RWPE1 (cell line): ENCODE results near the gene PAPSS2.

ENCODE experiments used
- CTCF ChIA-PET: fragments of 350-600 bp; sonication (Branson Sonifier 250); formaldehyde crosslinking; extraction: SDS; loops from one replicate; lab custom pipeline; 2021; lab: Yijun Ruan, JAX
- POLR2A ChIA-PET: fragments of 400-600 bp; formaldehyde crosslinking; extraction: SDS; loops from one replicate; lab custom pipeline; 2020; ENCODE audit warnings: antibody characterized with exemption; ENCODE audit not compliant: low non-redundant PET; lab: Yijun Ruan, JAX
- DNase-seq: peaks from one replicate; pipeline ENCODE4 v3.0.0; 2012; ENCODE audit warnings: low spot score
- H3K27ac ChIP-seq: fragments of 450-650 bp; 2 replicates; pipeline ENCODE4 v1.5.1; 2017
- TF ChIP-seq, protein P1 (sequence below): fragments of 450-650 bp; conservative IDR thresholded peaks from 2 replicates; pipeline ENCODE4 v1.5.1; 2017; ENCODE audit warnings: low read depth, mild to moderate bottlenecking

The PAPSS2 gene

DNA sequence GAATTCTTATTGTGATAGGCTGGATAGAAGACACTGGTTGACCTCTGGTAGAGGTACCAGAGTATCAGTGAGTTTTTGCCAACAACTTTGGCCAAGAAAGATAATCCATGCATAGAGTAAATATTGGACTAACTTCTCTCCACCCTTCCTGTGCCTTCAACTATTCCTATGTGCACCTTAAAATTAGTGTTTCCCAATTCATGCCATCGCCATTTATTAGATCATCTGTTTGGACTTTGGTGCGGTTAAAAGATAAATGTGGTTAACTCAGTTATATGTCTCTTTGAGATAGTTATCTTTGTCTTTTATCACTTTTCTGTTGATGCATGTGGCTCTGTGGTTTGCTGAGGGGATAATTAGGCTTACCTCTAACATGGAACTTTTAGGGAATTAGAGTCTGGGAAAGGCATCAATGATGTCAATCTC is 4.6 kb downstream of the PAPSS2 start:
- ChIA-PET POLR2A (no interaction called here), CTCF (no interaction called here)
- TF ChIP-seq, protein P1, sequence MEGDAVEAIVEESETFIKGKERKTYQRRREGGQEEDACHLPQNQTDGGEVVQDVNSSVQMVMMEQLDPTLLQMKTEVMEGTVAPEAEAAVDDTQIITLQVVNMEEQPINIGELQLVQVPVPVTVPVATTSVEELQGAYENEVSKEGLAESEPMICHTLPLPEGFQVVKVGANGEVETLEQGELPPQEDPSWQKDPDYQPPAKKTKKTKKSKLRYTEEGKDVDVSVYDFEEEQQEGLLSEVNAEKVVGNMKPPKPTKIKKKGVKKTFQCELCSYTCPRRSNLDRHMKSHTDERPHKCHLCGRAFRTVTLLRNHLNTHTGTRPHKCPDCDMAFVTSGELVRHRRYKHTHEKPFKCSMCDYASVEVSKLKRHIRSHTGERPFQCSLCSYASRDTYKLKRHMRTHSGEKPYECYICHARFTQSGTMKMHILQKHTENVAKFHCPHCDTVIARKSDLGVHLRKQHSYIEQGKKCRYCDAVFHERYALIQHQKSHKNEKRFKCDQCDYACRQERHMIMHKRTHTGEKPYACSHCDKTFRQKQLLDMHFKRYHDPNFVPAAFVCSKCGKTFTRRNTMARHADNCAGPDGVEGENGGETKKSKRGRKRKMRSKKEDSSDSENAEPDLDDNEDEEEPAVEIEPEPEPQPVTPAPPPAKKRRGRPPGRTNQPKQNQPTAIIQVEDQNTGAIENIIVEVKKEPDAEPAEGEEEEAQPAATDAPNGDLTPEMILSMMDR, result no peak
- no peak overlapping the region for H3K27ac ChIP-seq
- DNase-seq, result no peak

DNA sequence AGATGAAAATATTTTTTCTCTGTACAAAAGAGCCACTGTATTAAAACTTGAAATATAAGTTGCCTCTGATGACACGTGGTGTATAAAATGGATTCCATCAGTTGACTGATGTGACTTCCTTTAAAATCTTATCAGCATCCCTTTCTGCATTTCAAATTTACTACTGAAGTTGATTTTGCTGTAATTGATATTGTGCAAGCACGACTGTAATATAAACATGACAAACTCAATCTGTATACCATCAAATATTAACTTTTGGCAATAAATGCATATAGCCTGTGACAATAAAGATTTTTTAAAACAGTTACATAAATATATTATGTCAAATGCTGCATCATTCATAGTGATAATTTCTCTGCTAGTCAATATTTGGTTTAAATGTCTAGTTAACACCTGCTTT is 7.8 kb downstream of the PAPSS2 start:
- no peak for DNase-seq
- TF ChIP-seq, protein P1, result no peak
- no peak overlapping the region for H3K27ac ChIP-seq
- ChIA-PET POLR2A (no interaction called here), CTCF (no interaction called here)

DNA sequence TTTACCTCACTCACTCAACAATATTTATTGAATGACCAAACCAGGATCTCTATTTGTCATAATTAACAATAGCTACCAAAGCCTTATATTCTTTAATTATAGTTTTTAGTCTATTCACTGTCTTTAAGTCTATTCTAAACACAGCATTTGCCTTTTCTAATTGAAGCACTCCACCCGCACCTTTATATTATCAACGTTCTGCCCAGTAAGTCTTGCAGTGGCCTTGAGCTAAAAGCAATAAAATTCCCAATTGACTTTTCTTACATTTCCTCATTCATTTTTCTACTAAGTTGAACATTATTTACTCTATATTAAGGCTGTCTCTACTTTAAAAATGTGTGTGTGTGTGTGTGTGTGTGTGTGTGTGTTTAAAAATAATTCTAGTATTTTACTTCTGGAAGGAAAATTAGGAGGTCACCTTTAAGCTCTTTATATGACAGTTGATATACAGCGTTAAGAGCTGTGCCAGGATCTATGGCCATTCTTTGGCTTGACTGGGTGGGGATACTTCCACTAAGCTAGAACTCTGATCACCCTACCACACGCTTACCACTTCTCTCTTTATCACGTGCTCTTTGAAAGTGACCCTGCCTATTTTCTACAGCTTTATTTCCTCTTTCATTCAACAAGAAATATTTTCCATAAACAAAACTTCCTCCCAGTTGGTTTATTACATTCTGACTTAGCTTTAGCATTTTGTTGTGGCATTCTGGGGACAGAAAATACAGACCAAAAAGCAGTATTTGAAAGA is 8.8 kb downstream of the PAPSS2 start:
- H3K27ac ChIP-seq, result no peak overlapping the region
- ChIA-PET POLR2A (no interaction called here), CTCF (interaction anchor here (0.5 to 0.7 kb wide), 4 partner anchors 8 to 790 kb away, joined by 3 read pairs; no protein-coding TSS in a partner anchor)
- no peak for DNase-seq
- TF ChIP-seq, protein P1, result no peak

DNA sequence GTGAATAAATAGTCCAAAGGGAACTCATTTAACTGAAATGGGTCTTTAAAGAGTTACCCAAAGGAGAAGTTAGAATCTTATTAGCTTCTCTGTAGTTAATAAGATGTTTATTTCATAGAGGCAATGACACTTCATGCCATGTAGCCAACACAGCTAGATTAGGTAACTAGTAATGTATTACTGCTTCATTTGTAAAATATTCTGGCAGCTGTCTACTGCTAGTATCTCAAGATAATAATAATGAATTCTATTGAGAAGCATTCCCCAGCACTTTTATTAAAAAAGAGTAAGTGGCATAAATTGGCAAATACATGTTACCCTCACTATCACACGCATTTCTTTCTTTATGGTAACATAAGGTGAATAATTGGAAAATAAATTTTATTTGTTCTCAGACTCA is 10.1 kb downstream of the PAPSS2 start:
- ChIA-PET CTCF (no interaction called here), POLR2A (no interaction called here)
- H3K27ac ChIP-seq, result no peak overlapping the region
- TF ChIP-seq, protein P1, result no peak
- no peak for DNase-seq

DNA sequence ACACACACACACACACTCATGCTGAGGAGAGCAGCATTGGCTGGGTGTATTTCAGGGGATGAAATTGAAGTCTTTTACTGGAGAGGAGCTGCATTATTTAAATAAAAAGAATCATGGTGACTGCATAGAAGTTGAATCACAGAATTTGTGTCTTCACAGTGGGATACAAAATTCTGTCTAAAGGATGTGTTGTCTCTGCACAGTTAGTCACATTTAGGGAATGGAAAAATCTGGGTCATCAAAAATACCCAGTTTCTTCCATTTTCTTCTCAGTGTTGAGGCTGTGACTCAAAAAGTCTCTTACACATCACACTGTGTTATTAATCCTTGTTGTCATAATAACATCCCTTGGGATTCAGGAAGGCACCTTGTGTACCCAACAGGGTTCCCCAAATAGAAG is 10.9 kb downstream of the PAPSS2 start:
- POLR2A ChIA-PET, result no interaction called here
- no peak for DNase-seq
- H3K27ac ChIP-seq, result no peak overlapping the region
- CTCF ChIA-PET, result interaction anchor here (0.6 kb wide), 4 partner anchors 20 to 1230 kb away, joined by 3 to 4 read pairs (median 4); no protein-coding TSS in a partner anchor
- TF ChIP-seq, protein P1, result no peak

DNA sequence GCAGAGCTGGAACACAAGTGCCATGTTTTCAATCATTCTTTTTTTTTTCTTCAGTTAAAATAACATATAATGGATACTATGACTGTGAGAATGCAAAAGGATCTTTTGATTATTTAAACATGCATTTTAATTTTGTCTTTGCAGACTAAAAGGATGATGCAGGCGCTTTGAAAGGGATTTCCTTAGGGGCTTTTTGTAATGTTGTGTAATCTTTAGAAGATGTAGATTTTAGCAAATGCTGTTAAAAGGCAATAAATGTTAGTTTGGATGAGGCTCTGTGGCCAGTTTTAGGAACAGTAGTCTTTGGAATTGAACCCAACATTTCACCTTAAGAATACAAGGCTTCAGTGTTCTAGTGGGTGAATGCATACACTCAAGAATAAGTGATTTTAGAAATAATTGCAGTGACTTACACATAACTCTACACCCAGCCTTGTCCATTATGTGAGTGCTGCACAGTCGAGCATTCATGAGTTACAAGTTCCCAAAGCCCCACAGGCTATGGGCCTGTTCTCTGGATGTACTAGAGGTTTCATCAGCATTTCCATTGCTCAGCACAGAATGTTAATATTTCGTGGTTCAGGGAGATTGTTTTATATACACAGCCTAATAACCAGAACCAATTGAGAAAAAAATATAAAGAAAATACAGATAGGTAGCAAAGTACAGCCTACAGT is 11.6 kb downstream of the PAPSS2 start:
- TF ChIP-seq, protein P1, result no peak
- H3K27ac ChIP-seq, result no peak overlapping the region
- ChIA-PET POLR2A (no interaction called here), CTCF (interaction anchor here (0.6 kb wide), 4 partner anchors 21 to 1230 kb away, joined by 3 to 4 read pairs (median 4); no protein-coding TSS in a partner anchor)
- no peak for DNase-seq
